ENCODE results near the gene HBE1.
"Not testable (repeated sequence)": the region's sequence is repeated elsewhere in the genome, so short reads cannot be mapped to it uniquely, and the experiment has no call there.

The HBE1 gene

GRCh38 chr11:5269715-5270147, at the start of gene HBE1:
TSS of gene HBE1 (minus strand) at chr11:5269945. CDS start at chr11:5269890, 55 bp downstream.
- DNase-seq = no peak

- DNase-seq = no peak
Measured at GRCh38 chr11:5317292-5317691, 47.5 kb upstream of the HBE1 start.

- not testable (repeated sequence) for DNase-seq
Measured at GRCh38 chr11:5313326-5314023, 43.7 kb upstream of the HBE1 start.

- no peak for DNase-seq
Measured at GRCh38 chr11:5310423-5310822, 40.7 kb upstream of the HBE1 start.

- no peak for DNase-seq
Measured at GRCh38 chr11:5307256-5308019, 37.7 kb upstream of the HBE1 start.

GRCh38 chr11:5304046-5304445, 34.3 kb upstream of the HBE1 start:
- no peak for DNase-seq

- DNase-seq = no peak
Measured at GRCh38 chr11:5303626-5304025, 33.9 kb upstream of the HBE1 start.

GRCh38 chr11:5301846-5302245, 32.1 kb upstream of the HBE1 start, which contains the start of gene OR51B4:
TSS of gene OR51B4 (minus strand) at chr11:5301946. CDS start at chr11:5301946, 0 bp downstream.
- DNase-seq = no peak

GRCh38 chr11:5300251-5300650, 30.5 kb upstream of the HBE1 start:
- DNase-seq = no peak

GRCh38 chr11:5298451-5298850, 28.7 kb upstream of the HBE1 start:
- no peak for DNase-seq

GRCh38 chr11:5297721-5298323, 28.1 kb upstream of the HBE1 start:
- DNase-seq = no peak

- DNase-seq = not testable (repeated sequence)
Measured at GRCh38 chr11:5294342-5294995, 24.7 kb upstream of the HBE1 start.

GRCh38 chr11:5293028-5293427, 23.3 kb upstream of the HBE1 start:
- DNase-seq = no peak

- DNase-seq = no peak
Measured at GRCh38 chr11:5291207-5291838, 21.6 kb upstream of the HBE1 start.

- DNase-seq = no peak
Measured at GRCh38 chr11:5290106-5290505, 20.4 kb upstream of the HBE1 start.

GRCh38 chr11:5289696-5290095, 20.0 kb upstream of the HBE1 start:
- no peak for DNase-seq

GRCh38 chr11:5288906-5289550, 19.3 kb upstream of the HBE1 start:
- no peak for DNase-seq

GRCh38 chr11:5288108-5288905, 18.6 kb upstream of the HBE1 start:
- no peak for DNase-seq

- DNase-seq = no peak
Measured at GRCh38 chr11:5286901-5287300, 17.2 kb upstream of the HBE1 start.

- DNase-seq = no peak
Measured at GRCh38 chr11:5286351-5286750, 16.6 kb upstream of the HBE1 start.

- no peak for DNase-seq
Measured at GRCh38 chr11:5285703-5286340, 16.1 kb upstream of the HBE1 start.

All from activated naive CD4-positive, alpha-beta T cell (primary cell).